Endothelial cell of umbilical vein (primary cell): ENCODE results near the gene ZNF213. TPM values are rescaled to one million over a fixed set of nuclear protein-coding genes. Genes with fewer than 3 reads are reported as not detected.

ENCODE experiments used
- BruUV-seq: library from RNA; stranded (reverse); fragments of 400-500 nt; replicated peaks from 2 replicates; lab custom pipeline; 2021; lab: Mats Ljungman, UMichigan
- CTCF ChIA-PET: fragments of 300-600, 350-600 bp; sonication (Branson Sonifier 250); formaldehyde crosslinking; loops from one replicate; lab custom pipeline; 2021; ENCODE audit warnings: antibody characterized with exemption, inconsistent platforms; lab: Charles Lee
- POLR2A ChIA-PET: fragments of 300-600, 350-600 bp; sonication (Branson Sonifier 250); formaldehyde crosslinking; loops from one replicate; lab custom pipeline; 2021; ENCODE audit warnings: antibody characterized with exemption, inconsistent platforms; lab: Charles Lee
- DNase-seq: peaks from one replicate; pipeline ENCODE4 v3.0.0-alpha.2; 2011; ENCODE audit warnings: low read depth, low spot score
- FAIRE-seq: peaks from 2 replicates; lab custom pipeline; 2011; peaks lifted over from hg19 to GRCh38; lab: Jason Lieb, UNC
- H2AFZ ChIP-seq: 2 replicates; pipeline ENCODE4 v1.6.0; 2012; ENCODE audit warnings: low read depth, low read length, control low read depth, inconsistent platforms
- H3K27ac ChIP-seq: 2 replicates; pipeline ENCODE4 v1.5.1; 2011; ENCODE audit warnings: low read depth, mild to moderate bottlenecking, control low read depth, low read length, moderate library complexity; ENCODE audit not compliant: insufficient read depth
- H3K27me3 ChIP-seq, 2 experiments: 2 replicates each; pipeline versions ENCODE4 v1.6.0 to v1.6.1; 2011; ENCODE audit warnings: low read length in 2 of 2, mixed read lengths in 1 of 2; ENCODE audit not compliant: control insufficient read depth in 2 of 2, insufficient read depth in 2 of 2
- H3K36me3 ChIP-seq, 2 experiments: 2 replicates in 1 of 2; 3 replicates in 1 of 2; pipeline ENCODE4 v1.5.1; 2011; ENCODE audit warnings: low read length in 2 of 2, mild to moderate bottlenecking in 1 of 2, moderate library complexity in 1 of 2; ENCODE audit not compliant: control insufficient read depth in 2 of 2, insufficient read depth in 2 of 2; ENCODE audit errors: extremely low read depth in 1 of 2
- H3K4me1 ChIP-seq: 3 replicates; pipeline ENCODE4 v1.5.1; 2011; ENCODE audit warnings: mild to moderate bottlenecking, low read length; ENCODE audit not compliant: control insufficient read depth, insufficient read depth; ENCODE audit errors: extremely low read depth
- H3K4me2 ChIP-seq: 2 replicates; pipeline ENCODE4 v1.6.1; 2011; ENCODE audit warnings: low read length, control low read depth, mixed read lengths; ENCODE audit not compliant: insufficient read depth
- H3K4me3 ChIP-seq, 3 experiments: fragments of 200-600 bp in 1 of 3; sonication (generic), shearing (Covaris generic) in 1 of 3; replicated peaks in 1 of 3; 2 replicates each; pipeline ENCODE4 v1.5.1; 2011 to 2016; ENCODE audit warnings: control low read depth in 3 of 3, low read length in 3 of 3, mild to moderate bottlenecking in 2 of 3, inconsistent platforms in 1 of 3, low read depth in 1 of 3, moderate library complexity in 1 of 3; ENCODE audit not compliant: insufficient read depth in 1 of 3
- H3K79me2 ChIP-seq: 2 replicates; pipeline ENCODE4 v1.6.0; 2012; ENCODE audit warnings: low read length, inconsistent platforms; ENCODE audit not compliant: control insufficient read depth, insufficient read depth
- H3K9ac ChIP-seq: replicated peaks from 2 replicates; pipeline ENCODE3; 2011; ENCODE audit warnings: low read length, control low read depth; ENCODE audit not compliant: insufficient read depth; ENCODE audit errors: extremely low read depth
- H3K9me1 ChIP-seq: replicated peaks from 3 replicates; pipeline ENCODE4 v1.6.0; 2011; ENCODE audit warnings: mild to moderate bottlenecking, low read length; ENCODE audit not compliant: control insufficient read depth, insufficient read depth; ENCODE audit errors: extremely low read depth
- H3K9me3 ChIP-seq: replicated peaks from 2 replicates; pipeline ENCODE4 v1.5.1; 2012; ENCODE audit warnings: low read length, inconsistent platforms; ENCODE audit not compliant: control insufficient read depth, insufficient read depth
- H4K20me1 ChIP-seq: replicated peaks from 2 replicates; pipeline ENCODE3; 2011; ENCODE audit warnings: mild to moderate bottlenecking, low read length; ENCODE audit not compliant: control insufficient read depth, insufficient read depth; ENCODE audit errors: extremely low read depth
- CTCF ChIP-seq, 2 donors: IDR thresholded peaks; 1 replicate in 1 of 2; 2 replicates in 1 of 2; pipeline ENCODE4 v1.5.1; 2011; ENCODE audit warnings: low read length in 2 of 2, mild to moderate bottlenecking in 2 of 2, moderate library complexity in 2 of 2, control low read depth in 1 of 2, inconsistent platforms in 1 of 2, low read depth in 1 of 2; ENCODE audit not compliant: insufficient read depth in 1 of 2; ENCODE audit errors: extremely low read depth in 1 of 2
- FOS ChIP-seq: IDR thresholded peaks from 2 replicates; pipeline ENCODE4 v1.6.1; 2011; ENCODE audit warnings: mild to moderate bottlenecking, low read length, moderate library complexity, borderline replicate concordance; ENCODE audit not compliant: insufficient read depth
- dilution Hi-C: fragments of 300-500 bp; cut with MboI; formaldehyde crosslinking; loops from one replicate; pipeline ENCODE4 v1.15.0; 2019; ENCODE audit warnings: low sequenced_read_pairs; ENCODE audit not compliant: extremely low pct_ligation_motif_present
- intact Hi-C: fragments of 100-400 bp; cut with micrococcal nuclease; formaldehyde crosslinking; loops from one replicate; pipeline ENCODE4 v1.10.0; 2022
- polyA plus RNA-seq, 4 experiments: library from polyadenylated mRNA; depleted of rRNA in 3 of 4; stranded (reverse) in 3 of 4; unstranded in 1 of 4; fragments of >200 nt; gene quantifications; 2 replicates each; pipeline versions ENCODE4 v1.2.1 to v1.2.3, GENCODE V29; 2011 to 2012; ENCODE audit warnings: missing spikeins in 1 of 4
- total RNA-seq: library from RNA; stranded (reverse); gene quantifications from 2 replicates; pipeline ENCODE4 v1.2.3, GENCODE V29; 2021

The ZNF213 gene
- total and polyA plus RNA-seq, 2 donors (not counting 3 experiments of a cell fraction or from before 2014, with no cell fraction given): 2.0 to 9.8 TPM

- Histone ChIP-seq H3K27ac (peak overlapping the region; percentile 53), H3K4me2 (no peak overlapping the region), H3K9me3 (no peaks in the 10 kb centered on the region), H3K9me1 (no peaks in the 10 kb centered on the region), H3K4me1 (peaks cover 32% of the 10 kb centered on the region), H4K20me1 (no peaks in the 10 kb centered on the region), H3K27me3 (peaks cover 0 to 2% of the 10 kb centered on the region in 2 experiments), H3K36me3 (no peaks in the 10 kb centered on the region), H3K9ac (peak overlapping the region; percentile 17), H3K79me2 (no peaks in the 10 kb centered on the region), H2AFZ (peak overlapping the region; percentile 23), H3K4me3 (no peak overlapping the region)
- POLR2A ChIA-PET: interaction anchor here (0.6 kb wide), 1 partner anchor 31 kb away, joined by 3 read pairs; no protein-coding TSS in a partner anchor
- BruUV-seq: TSS peak; percentile 41
- TF ChIP-seq FOS: no peak
- peak; percentile 48 to 59 for TF ChIP-seq CTCF (IDR thresholded peaks at IDR 0.05; ENCODE audit: extremely low read depth in 1 of 2, insufficient read depth in 1 of 2, low read depth in 1 of 2, low read length in 2 of 2)
- FAIRE-seq (peak; percentile 49), DNase-seq (peak; percentile 33)
- intact Hi-C loops: loop anchor here (2.0 kb wide), 1 partner anchor 34 kb away; the partner anchor contains the start of gene ZNF213
- CTCF ChIA-PET: interaction anchor here (0.9 to 3.4 kb wide), 10 partner anchors 8 to 78 kb away, joined by 3 to 29 read pairs (median 7); partner anchors contain the start of genes HCFC1R1, THOC6 and ZNF205
- dilution Hi-C loops: no loop called here
Measured at GRCh38 chr16:3101018-3101840, 33.6 kb upstream of the ZNF213 start.
